ENCODE data around the gene MGAT5.

Gene MGAT5

GRCh38 chr2:134344954-134345697, 91.3 kb downstream of the MGAT5 start:
- Histone ChIP-seq H3K27ac (ENCODE audit: low read length) (no peak overlapping the region), H3K4me1 (ENCODE audit: low read length) (no peaks in the 10 kb centered on the region), H3K9me3 (ENCODE audit: insufficient read depth, low read length) (no peaks in the 10 kb centered on the region), H3K4me2 (ENCODE audit: low read length) (no peak overlapping the region), H2AFZ (ENCODE audit: low read depth, low read length) (no peak overlapping the region), H3K36me3 (replicated peaks; ENCODE audit: low read depth, low read length) (no peaks in the 10 kb centered on the region), H4K20me1 (ENCODE audit: insufficient read depth, low read length) (no peaks in the 10 kb centered on the region), H3K9ac (ENCODE audit: low read length) (no peak overlapping the region), H3K79me2 (ENCODE audit: low read length) (no peaks in the 10 kb centered on the region), H3K4me3 (ENCODE audit: low read length) (no peak overlapping the region), H3K27me3 (ENCODE audit: low read depth, low read length) (no peaks in the 10 kb centered on the region)
- TF ChIP-seq EZH2phosphoT487 (IDR thresholded peaks at IDR 0.05; ENCODE audit: low read depth) (no peak), CTCF (IDR thresholded peaks at IDR 0.05; ENCODE audit: low read depth, low read length) (no peak)

DNA sequence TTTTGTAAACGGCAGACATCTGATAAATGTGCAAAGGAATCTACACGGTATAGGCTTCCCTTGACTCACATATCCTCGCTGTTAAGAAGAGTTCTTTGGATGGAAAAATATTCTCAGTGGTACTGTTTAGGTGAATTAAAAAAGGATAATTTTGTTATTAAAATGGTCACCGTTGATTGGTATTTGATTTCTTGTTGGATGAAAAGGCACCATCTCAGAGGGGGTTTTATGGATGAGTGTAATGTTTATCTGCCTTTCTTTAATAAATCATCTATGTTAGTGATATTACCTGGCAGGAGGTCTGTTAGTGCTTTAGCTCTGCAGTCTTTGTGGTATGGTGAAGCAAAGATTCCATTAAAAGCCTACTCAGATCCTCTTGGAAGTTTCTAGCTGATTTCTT, 92.3 kb downstream of the MGAT5 start:
- no peak overlapping the region for H3K27ac ChIP-seq (ENCODE audit: low read length)
- H3K36me3 ChIP-seq (replicated peaks; ENCODE audit: low read depth, low read length): no peaks in the 10 kb centered on the region
- H3K4me3 ChIP-seq (ENCODE audit: low read length): no peak overlapping the region
- H3K79me2 ChIP-seq (ENCODE audit: low read length): no peaks in the 10 kb centered on the region
- no peak for TF ChIP-seq EZH2phosphoT487 (IDR thresholded peaks at IDR 0.05; ENCODE audit: low read depth)
- H4K20me1 ChIP-seq (ENCODE audit: insufficient read depth, low read length): no peaks in the 10 kb centered on the region
- no peak overlapping the region for H3K4me2 ChIP-seq (ENCODE audit: low read length)
- no peak overlapping the region for H2AFZ ChIP-seq (ENCODE audit: low read depth, low read length)
- no peaks in the 10 kb centered on the region for H3K4me1 ChIP-seq (ENCODE audit: low read length)
- H3K9me3 ChIP-seq (ENCODE audit: insufficient read depth, low read length): no peaks in the 10 kb centered on the region
- H3K27me3 ChIP-seq (ENCODE audit: low read depth, low read length): no peaks in the 10 kb centered on the region
- no peak overlapping the region for H3K9ac ChIP-seq (ENCODE audit: low read length)

- H3K27ac ChIP-seq (ENCODE audit: low read length): no peak overlapping the region
- H3K4me1 ChIP-seq (ENCODE audit: low read length): no peaks in the 10 kb centered on the region
- H4K20me1 ChIP-seq (ENCODE audit: insufficient read depth, low read length): no peaks in the 10 kb centered on the region
- no peak overlapping the region for H2AFZ ChIP-seq (ENCODE audit: low read depth, low read length)
- H3K9me3 ChIP-seq (ENCODE audit: insufficient read depth, low read length): no peaks in the 10 kb centered on the region
- H3K4me2 ChIP-seq (ENCODE audit: low read length): no peak overlapping the region
- no peaks in the 10 kb centered on the region for H3K27me3 ChIP-seq (ENCODE audit: low read depth, low read length)
- no peak overlapping the region for H3K9ac ChIP-seq (ENCODE audit: low read length)
- no peaks in the 10 kb centered on the region for H3K36me3 ChIP-seq (replicated peaks; ENCODE audit: low read depth, low read length)
- TF ChIP-seq EZH2phosphoT487 (IDR thresholded peaks at IDR 0.05; ENCODE audit: low read depth): no peak
- no peak for TF ChIP-seq CTCF (IDR thresholded peaks at IDR 0.05; ENCODE audit: low read depth, low read length)
- no peaks in the 10 kb centered on the region for H3K79me2 ChIP-seq (ENCODE audit: low read length)
- no peak overlapping the region for H3K4me3 ChIP-seq (ENCODE audit: low read length)
These were observed 93.9 kb downstream of the MGAT5 start for GRCh38 chr2:134347756-134348155.

- no peaks in the 10 kb centered on the region for H3K9me3 ChIP-seq (ENCODE audit: insufficient read depth, low read length)
- H3K27ac ChIP-seq (ENCODE audit: low read length): no peak overlapping the region
- no peaks in the 10 kb centered on the region for H3K27me3 ChIP-seq (ENCODE audit: low read depth, low read length)
- no peak overlapping the region for H3K9ac ChIP-seq (ENCODE audit: low read length)
- no peak overlapping the region for H2AFZ ChIP-seq (ENCODE audit: low read depth, low read length)
- TF ChIP-seq EZH2phosphoT487 (IDR thresholded peaks at IDR 0.05; ENCODE audit: low read depth) (no peak), CTCF (IDR thresholded peaks at IDR 0.05; ENCODE audit: low read depth, low read length) (no peak)
- H4K20me1 ChIP-seq (ENCODE audit: insufficient read depth, low read length): no peaks in the 10 kb centered on the region
- H3K4me3 ChIP-seq (ENCODE audit: low read length): no peak overlapping the region
- no peaks in the 10 kb centered on the region for H3K79me2 ChIP-seq (ENCODE audit: low read length)
- H3K4me1 ChIP-seq (ENCODE audit: low read length): no peaks in the 10 kb centered on the region
- no peaks in the 10 kb centered on the region for H3K36me3 ChIP-seq (replicated peaks; ENCODE audit: low read depth, low read length)
- no peak overlapping the region for H3K4me2 ChIP-seq (ENCODE audit: low read length)
These were observed 94.4 kb downstream of the MGAT5 start for GRCh38 chr2:134348239-134348638.

Measured in OCI-LY3 (cell line).